Measurements from ENCODE around the gene MGAT4B. TPM values are rescaled to one million over a fixed set of nuclear protein-coding genes. Genes with fewer than 3 reads are reported as not detected.

Gene MGAT4B
- total and polyA plus RNA-seq, 2 of the 4 experiments (the other 2 are of a cell fraction) = 73.7 to 155 TPM

- no peak for TF ChIP-seq ELK1 (IDR thresholded peaks at IDR 0.05; ENCODE audit: borderline replicate concordance, low read depth, low read length)
Measured at GRCh38 chr5:179819296-179820126, 12.8 kb upstream of the MGAT4B start (continued).

- BruUV-seq (replicated peaks) = no TSS peak
- Histone ChIP-seq H2BK20ac (ENCODE audit: low read depth, low read length) (peak overlapping the region; percentile 89), H3K4me3 (ENCODE audit: insufficient read depth, low read depth, low read length) (no peak overlapping the region), H2AK5ac (ENCODE audit: low read depth, low read length) (peak overlapping the region; percentile 96), H4K8ac (ENCODE audit: low read depth in 2 of 2, low read length in 2 of 2) (peak overlapping the region; percentile 89 to 93), H3K79me1 (ENCODE audit: low read depth in 1 of 2, low read length in 2 of 2) (peaks cover 4 to 41% of the 10 kb centered on the region in 2 experiments), H4K20me1 (ENCODE audit: insufficient read depth, low read length) (peaks cover 32% of the 10 kb centered on the region), H3K9me3 (ENCODE audit: control insufficient read depth, insufficient read depth, low read length) (no peaks in the 10 kb centered on the region), H3K18ac (ENCODE audit: low read depth, low read length) (peak overlapping the region; percentile 84), H3K27me3 (ENCODE audit: control insufficient read depth, insufficient read depth, low read length) (no peaks in the 10 kb centered on the region), H3K4me2 (ENCODE audit: low read depth, low read length) (peak overlapping the region; percentile 60), H4K91ac (ENCODE audit: insufficient read depth, low read depth, low read length) (peak overlapping the region; percentile 95), H3K9ac (ENCODE audit: low read depth, low read length) (peak overlapping the region; percentile 24; the same call in 1 of the 2 replicates), H3K23ac (ENCODE audit: low read depth, low read length) (peak overlapping the region; percentile 91; the same call in 1 of the 2 replicates), H3K36me3 (ENCODE audit: control insufficient read depth, insufficient read depth, low read length) (peaks cover 20% of the 10 kb centered on the region; the same call in 1 of the 2 replicates), H3K4ac (ENCODE audit: low read depth, low read length) (peak overlapping the region; percentile 98), H2BK15ac (ENCODE audit: low read depth, low read length) (peak overlapping the region; percentile 87; the same call in 1 of the 3 replicates), H3K9me1 (ENCODE audit: insufficient read depth, low read length) (peaks cover 29% of the 10 kb centered on the region), H3K4me1 (ENCODE audit: control insufficient read depth, insufficient read depth, low read length) (peaks cover 33% of the 10 kb centered on the region), H3K14ac (replicated peaks; ENCODE audit: low read depth, low read length) (peak overlapping the region; percentile 93), H2BK5ac (ENCODE audit: low read depth, low read length, poor library complexity, severe bottlenecking) (peak overlapping the region; percentile 94), H2AFZ (replicated peaks; ENCODE audit: low read length, poor library complexity) (peak overlapping the region; percentile 89), H2AK9ac (replicated peaks; ENCODE audit: low read depth, low read length, poor library complexity) (peak overlapping the region; percentile 96), H3K56ac (ENCODE audit: extremely low read depth, insufficient read depth, low read length) (no peak overlapping the region), H4K5ac (ENCODE audit: low read depth, low read length) (peak overlapping the region; percentile 81), H3K27ac (ENCODE audit: insufficient read depth, low read length) (peak overlapping the region; percentile 99), H2BK120ac (ENCODE audit: low read depth, low read length) (peak overlapping the region; percentile 98)
- DNase-seq (peak; percentile 95), ATAC-seq (ENCODE audit: low read depth) (peak; percentile 54)
- in situ Hi-C loops (cut with MboI; ENCODE audit: low sequenced_read_pairs) (no loop called here), intact Hi-C loops (cut with micrococcal nuclease) (loop anchor here (1.0 kb wide), 1 partner anchor 87 kb away; the partner anchor contains the start of gene MAML1), dilution Hi-C loops (cut with HindIII; ENCODE audit: low sequenced_read_pairs, unreplicated experiment) (no loop called here)
- ChIA-PET CTCF (no interaction called here), POLR2A (ENCODE audit: unreplicated experiment) (interaction anchor here (0.6 to 0.7 kb wide), 3 partner anchors 9 to 115 kb away, joined by 3 to 7 read pairs (median 4); no protein-coding TSS in a partner anchor)
- whole genome bisulfite sequencing, 2 experiments (ENCODE audit: extremely low coverage in 2 of 2, insufficient read length in 1 of 2) = no CpG with 5 or more reads among the region's 35 CpGs
- peak; percentile 18; the same call in 1 of the 2 replicates for TF ChIP-seq BHLHE40 (IDR thresholded peaks at IDR 0.05; ENCODE audit: low read depth, low read length)
- no peak for TF ChIP-seq MAFK (IDR thresholded peaks at IDR 0.05; ENCODE audit: low read depth, low read length)
- peak; percentile 89 for TF ChIP-seq FOS (IDR thresholded peaks at IDR 0.05; ENCODE audit: low read depth, low read length)
- TF ChIP-seq CTCF (conservative IDR thresholded peaks at IDR 0.05; ENCODE audit: low read depth, low read length) = no peak
- peak; percentile 71; the same call in 1 of the 2 replicates for TF ChIP-seq NFE2L2 (IDR thresholded peaks at IDR 0.05; ENCODE audit: low read depth, low read length)
- no peak for TF ChIP-seq RCOR1 (IDR thresholded peaks at IDR 0.05; ENCODE audit: insufficient replicate concordance, low read length)
- no peak for TF ChIP-seq ELK1 (IDR thresholded peaks at IDR 0.05; ENCODE audit: borderline replicate concordance, low read depth, low read length)
- no peak for TF ChIP-seq RFX5 (IDR thresholded peaks at IDR 0.05; ENCODE audit: low read depth, low read length)
- TF ChIP-seq MAZ (IDR thresholded peaks at IDR 0.05; ENCODE audit: borderline replicate concordance, low read depth, low read length) = peak; percentile 70
Measured at GRCh38 chr5:179818746-179819295, 12.2 kb upstream of the MGAT4B start.

All from IMR-90 (cell line).